Measurements from ENCODE around the gene CXCL11.
A peak's percentile ranks its signal among the peaks of the same experiment; 100 is the strongest.

CXCL11 gene

GRCh38 chr4:75997081-75997480 is 38.8 kb downstream of the CXCL11 start:
- TF ChIP-seq, protein P1, sequence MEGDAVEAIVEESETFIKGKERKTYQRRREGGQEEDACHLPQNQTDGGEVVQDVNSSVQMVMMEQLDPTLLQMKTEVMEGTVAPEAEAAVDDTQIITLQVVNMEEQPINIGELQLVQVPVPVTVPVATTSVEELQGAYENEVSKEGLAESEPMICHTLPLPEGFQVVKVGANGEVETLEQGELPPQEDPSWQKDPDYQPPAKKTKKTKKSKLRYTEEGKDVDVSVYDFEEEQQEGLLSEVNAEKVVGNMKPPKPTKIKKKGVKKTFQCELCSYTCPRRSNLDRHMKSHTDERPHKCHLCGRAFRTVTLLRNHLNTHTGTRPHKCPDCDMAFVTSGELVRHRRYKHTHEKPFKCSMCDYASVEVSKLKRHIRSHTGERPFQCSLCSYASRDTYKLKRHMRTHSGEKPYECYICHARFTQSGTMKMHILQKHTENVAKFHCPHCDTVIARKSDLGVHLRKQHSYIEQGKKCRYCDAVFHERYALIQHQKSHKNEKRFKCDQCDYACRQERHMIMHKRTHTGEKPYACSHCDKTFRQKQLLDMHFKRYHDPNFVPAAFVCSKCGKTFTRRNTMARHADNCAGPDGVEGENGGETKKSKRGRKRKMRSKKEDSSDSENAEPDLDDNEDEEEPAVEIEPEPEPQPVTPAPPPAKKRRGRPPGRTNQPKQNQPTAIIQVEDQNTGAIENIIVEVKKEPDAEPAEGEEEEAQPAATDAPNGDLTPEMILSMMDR (conservative IDR thresholded peaks at IDR 0.05; ENCODE audit: low read length): no peak
- TF ChIP-seq EZH2phosphoT487 (IDR thresholded peaks at IDR 0.05; ENCODE audit: borderline replicate concordance): no peak
- H3K9me2 ChIP-seq (replicated peaks; ENCODE audit: low read depth, low read length): no peaks in the 10 kb centered on the region
- H3K27me3 ChIP-seq (ENCODE audit: insufficient read depth, low read length, poor library complexity, severe bottlenecking): no peaks in the 10 kb centered on the region
- no peaks in the 10 kb centered on the region for H3K9me3 ChIP-seq (ENCODE audit: insufficient read depth, low read depth, low read length)
- no peaks in the 10 kb centered on the region for H4K20me1 ChIP-seq (ENCODE audit: insufficient read depth, low read length, poor library complexity, severe bottlenecking)
- no peaks in the 10 kb centered on the region for H3K36me3 ChIP-seq (ENCODE audit: insufficient read depth, low read length)
- no peak overlapping the region for H3K9ac ChIP-seq (ENCODE audit: low read depth, low read length, poor library complexity, severe bottlenecking)
- H3K4me1 ChIP-seq (ENCODE audit: insufficient read depth, low read length, poor library complexity, severe bottlenecking): no peaks in the 10 kb centered on the region
- no peaks in the 10 kb centered on the region for H3K79me2 ChIP-seq (ENCODE audit: insufficient read depth, low read length)
- H3K4me3 ChIP-seq (ENCODE audit: low read length, poor library complexity, severe bottlenecking): no peak overlapping the region
- no peaks in the 10 kb centered on the region for H3F3A ChIP-seq (ENCODE audit: low read depth)
- no peak overlapping the region for H3K4me2 ChIP-seq (ENCODE audit: low read depth, low read length, poor library complexity, severe bottlenecking)
- H2AFZ ChIP-seq (ENCODE audit: low read length): 0 out of 2 replicates have a peak overlapping the region, but pooled peaks have one; percentile 44

GRCh38 chr4:75995727-75996126 is 40.1 kb downstream of the CXCL11 start:
- Histone ChIP-seq H3K9ac (ENCODE audit: low read depth, low read length, poor library complexity, severe bottlenecking) (peak overlapping the region; percentile 47), H3K27me3 (ENCODE audit: insufficient read depth, low read length, poor library complexity, severe bottlenecking) (no peaks in the 10 kb centered on the region), H4K20me1 (ENCODE audit: insufficient read depth, low read length, poor library complexity, severe bottlenecking) (no peaks in the 10 kb centered on the region), H3K4me3 (ENCODE audit: low read length, poor library complexity, severe bottlenecking) (no peak overlapping the region), H3F3A (ENCODE audit: low read depth) (no peaks in the 10 kb centered on the region), H3K36me3 (ENCODE audit: insufficient read depth, low read length) (no peaks in the 10 kb centered on the region), H3K79me2 (ENCODE audit: insufficient read depth, low read length) (peaks cover under 1% of the 10 kb centered on the region; the same call in 1 of the 2 replicates), H3K9me3 (ENCODE audit: insufficient read depth, low read depth, low read length) (no peaks in the 10 kb centered on the region), H2AFZ (ENCODE audit: low read length) (no peak overlapping the region), H3K4me2 (ENCODE audit: low read depth, low read length, poor library complexity, severe bottlenecking) (no peak overlapping the region), H3K4me1 (ENCODE audit: insufficient read depth, low read length, poor library complexity, severe bottlenecking) (peaks cover 4% of the 10 kb centered on the region), H3K9me2 (replicated peaks; ENCODE audit: low read depth, low read length) (no peaks in the 10 kb centered on the region)
- no peak for TF ChIP-seq EZH2phosphoT487 (IDR thresholded peaks at IDR 0.05; ENCODE audit: borderline replicate concordance)
- TF ChIP-seq, protein P1 (conservative IDR thresholded peaks at IDR 0.05; ENCODE audit: low read length): peak; percentile 63

GRCh38 chr4:75992462-75992861 is 43.4 kb downstream of the CXCL11 start:
- no peak overlapping the region for H2AFZ ChIP-seq (ENCODE audit: low read length)
- no peaks in the 10 kb centered on the region for H3K9me3 ChIP-seq (ENCODE audit: insufficient read depth, low read depth, low read length)
- H3K4me2 ChIP-seq (ENCODE audit: low read depth, low read length, poor library complexity, severe bottlenecking): no peak overlapping the region
- no peaks in the 10 kb centered on the region for H3K27me3 ChIP-seq (ENCODE audit: insufficient read depth, low read length, poor library complexity, severe bottlenecking)
- TF ChIP-seq, protein P1 (conservative IDR thresholded peaks at IDR 0.05; ENCODE audit: low read length): no peak
- no peak for TF ChIP-seq EZH2phosphoT487 (IDR thresholded peaks at IDR 0.05; ENCODE audit: borderline replicate concordance)
- no peaks in the 10 kb centered on the region for H3K36me3 ChIP-seq (ENCODE audit: insufficient read depth, low read length)
- H3K9ac ChIP-seq (ENCODE audit: low read depth, low read length, poor library complexity, severe bottlenecking): no peak overlapping the region
- no peak overlapping the region for H3K4me3 ChIP-seq (ENCODE audit: low read length, poor library complexity, severe bottlenecking)
- H3F3A ChIP-seq (ENCODE audit: low read depth): no peaks in the 10 kb centered on the region
- H3K4me1 ChIP-seq (ENCODE audit: insufficient read depth, low read length, poor library complexity, severe bottlenecking): peaks cover 25% of the 10 kb centered on the region
- peaks cover 23% of the 10 kb centered on the region for H4K20me1 ChIP-seq (ENCODE audit: insufficient read depth, low read length, poor library complexity, severe bottlenecking)
- no peaks in the 10 kb centered on the region for H3K9me2 ChIP-seq (replicated peaks; ENCODE audit: low read depth, low read length)
- peaks cover 33% of the 10 kb centered on the region for H3K79me2 ChIP-seq (ENCODE audit: insufficient read depth, low read length)

Data from Loucy (cell line).